ENCODE measurements around the gene ATP10A.
A peak's percentile ranks its signal among the peaks of the same experiment; 100 is the strongest.

- TF ChIP-seq CTCF (IDR thresholded peaks at IDR 0.05) (no peak), POLR2A (IDR thresholded peaks at IDR 0.05) (no peak), POLR2AphosphoS5 (IDR thresholded peaks at IDR 0.05) (peak in 2 of 3 donors; percentile 13 to 15)
These were observed 3.1 kb downstream of the ATP10A start for GRCh38 chr15:25859838-25860645.
